ENCODE data around the gene HPD. TPM values are rescaled to one million over a fixed set of nuclear protein-coding genes. Genes with fewer than 3 reads are reported as not detected.
A peak's percentile ranks its signal among the peaks of the same experiment; 100 is the strongest.

The HPD gene
- total and polyA plus RNA-seq, 8 donors: 0.11 to 2.1 (median 0.30) TPM; not detected in 3

DNA sequence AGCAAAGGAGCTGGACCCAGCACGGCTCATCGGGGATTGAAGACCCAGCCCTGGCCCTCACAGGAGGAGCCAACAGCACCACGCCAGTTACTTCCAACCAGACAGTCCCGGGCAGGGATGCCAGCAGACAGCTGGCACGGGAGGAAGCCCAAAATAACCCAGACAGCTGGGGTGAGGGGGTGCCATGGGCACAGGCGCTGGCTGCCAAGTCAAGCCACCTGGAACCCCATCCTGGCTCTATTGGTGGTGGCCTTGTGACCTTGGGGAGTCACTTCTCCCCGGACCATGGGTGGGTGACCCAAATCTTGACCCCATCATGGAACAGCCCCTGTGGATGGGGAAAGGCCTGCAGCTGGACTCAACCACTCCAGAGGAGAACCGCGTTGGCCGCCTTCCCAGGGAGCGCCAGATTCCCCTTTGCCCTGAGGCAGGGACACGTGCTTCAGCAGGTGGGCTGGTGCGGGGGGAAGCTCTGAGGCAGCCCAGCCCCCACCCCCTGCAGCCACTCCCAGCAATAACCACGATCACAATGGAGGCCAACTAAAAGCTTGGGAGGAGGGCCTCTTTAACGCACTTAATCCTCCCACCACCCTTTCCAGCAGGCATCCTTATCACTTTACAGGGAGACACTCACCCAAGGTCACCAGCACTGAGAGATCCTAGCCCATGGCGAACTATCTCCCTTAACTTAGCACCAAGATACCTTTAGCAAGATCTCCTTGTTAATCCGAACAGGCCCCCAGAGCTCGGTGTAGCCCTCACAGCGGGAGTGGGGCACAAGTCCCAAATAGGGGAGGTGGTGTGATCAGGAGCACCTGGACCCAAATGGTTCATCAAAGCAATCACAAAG is 60.5 kb downstream of the HPD start:
- peak overlapping the region in 1 of 2 donors; percentile 86 for H3K4me3 ChIP-seq
- DNase-seq: peak in 2 of 4 donors; percentile 76 to 83
- peaks cover 0 to 28% of the 10 kb centered on the region in 2 donors for H3K36me3 ChIP-seq
- intact Hi-C loops (cut with DNase I): loop anchor here in 1 of 2 donors (10.0 kb wide), 1 partner anchor 87 kb away; the partner anchor contains the start of gene PSMD9
- peak overlapping the region; percentile 100 for H3K27ac ChIP-seq
- peaks cover 45 to 69% of the 10 kb centered on the region in 2 donors for H3K4me1 ChIP-seq
- H3K9me3 ChIP-seq: no peaks in the 10 kb centered on the region
- H3K27me3 ChIP-seq: no peaks in the 10 kb centered on the region
- ATAC-seq: no peak
- TF ChIP-seq, protein P1, sequence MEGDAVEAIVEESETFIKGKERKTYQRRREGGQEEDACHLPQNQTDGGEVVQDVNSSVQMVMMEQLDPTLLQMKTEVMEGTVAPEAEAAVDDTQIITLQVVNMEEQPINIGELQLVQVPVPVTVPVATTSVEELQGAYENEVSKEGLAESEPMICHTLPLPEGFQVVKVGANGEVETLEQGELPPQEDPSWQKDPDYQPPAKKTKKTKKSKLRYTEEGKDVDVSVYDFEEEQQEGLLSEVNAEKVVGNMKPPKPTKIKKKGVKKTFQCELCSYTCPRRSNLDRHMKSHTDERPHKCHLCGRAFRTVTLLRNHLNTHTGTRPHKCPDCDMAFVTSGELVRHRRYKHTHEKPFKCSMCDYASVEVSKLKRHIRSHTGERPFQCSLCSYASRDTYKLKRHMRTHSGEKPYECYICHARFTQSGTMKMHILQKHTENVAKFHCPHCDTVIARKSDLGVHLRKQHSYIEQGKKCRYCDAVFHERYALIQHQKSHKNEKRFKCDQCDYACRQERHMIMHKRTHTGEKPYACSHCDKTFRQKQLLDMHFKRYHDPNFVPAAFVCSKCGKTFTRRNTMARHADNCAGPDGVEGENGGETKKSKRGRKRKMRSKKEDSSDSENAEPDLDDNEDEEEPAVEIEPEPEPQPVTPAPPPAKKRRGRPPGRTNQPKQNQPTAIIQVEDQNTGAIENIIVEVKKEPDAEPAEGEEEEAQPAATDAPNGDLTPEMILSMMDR (IDR thresholded peaks at IDR 0.05): no peak

DNA sequence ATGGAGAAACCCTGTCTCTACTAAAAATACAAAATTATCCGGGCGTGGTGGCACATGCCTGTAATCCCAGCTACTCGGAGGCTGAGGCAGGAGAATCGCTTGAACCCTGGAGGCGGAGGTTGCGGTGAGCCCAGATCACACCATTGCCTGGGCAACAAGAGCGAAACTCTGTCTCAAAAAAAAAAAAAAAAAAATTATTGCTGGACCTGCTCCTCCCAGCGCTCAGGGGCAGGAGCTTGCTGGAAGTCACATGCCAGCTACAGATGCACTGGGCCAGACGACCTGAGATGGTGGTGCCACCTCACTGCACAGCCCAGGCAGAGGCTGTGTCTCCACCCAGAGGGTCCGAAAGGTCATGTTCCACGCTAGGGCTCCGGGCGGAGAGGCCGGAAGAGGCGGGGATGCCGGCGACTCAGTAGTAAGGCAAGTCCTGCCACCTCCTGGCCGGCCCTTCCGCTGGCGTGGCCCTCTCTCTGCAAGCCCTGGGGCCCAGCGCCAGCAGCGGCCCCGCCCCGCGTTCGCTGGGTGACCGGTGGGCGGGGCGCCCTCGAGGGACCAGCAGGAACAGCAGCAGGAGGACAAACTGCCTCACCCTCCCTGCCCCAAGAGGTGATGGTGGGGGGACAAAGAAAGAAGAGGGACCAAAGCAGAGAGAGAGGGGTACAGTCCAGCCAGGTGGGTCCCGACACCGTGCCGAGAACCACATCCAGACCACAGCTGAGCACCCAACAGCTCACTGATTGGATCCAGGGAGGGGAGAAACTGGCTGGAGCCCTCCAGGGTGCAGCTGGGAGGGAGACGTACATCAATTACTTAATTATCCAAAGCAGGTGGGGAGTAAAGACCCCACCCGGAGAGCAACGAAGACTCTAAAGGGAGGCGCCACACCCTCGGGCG is 61.6 kb downstream of the HPD start:
- ATAC-seq (peak; percentile 37), DNase-seq (peak; percentile 81 to 97 (median 92))
- peak overlapping the region in 1 of 2 donors; percentile 86 for H3K4me3 ChIP-seq
- no peaks in the 10 kb centered on the region for H3K9me3 ChIP-seq
- no peaks in the 10 kb centered on the region for H3K27me3 ChIP-seq
- peaks cover 0 to 28% of the 10 kb centered on the region in 2 donors for H3K36me3 ChIP-seq
- peak overlapping the region; percentile 62 to 100 for H3K27ac ChIP-seq
- intact Hi-C loops (cut with DNase I): loop anchor here in 1 of 2 donors (10.0 kb wide), 1 partner anchor 88 kb away; the partner anchor contains the start of gene PSMD9
- TF ChIP-seq, protein P1 (IDR thresholded peaks at IDR 0.05): peak; percentile 21 to 35
- peaks cover 45 to 75% of the 10 kb centered on the region in 2 donors for H3K4me1 ChIP-seq

DNA sequence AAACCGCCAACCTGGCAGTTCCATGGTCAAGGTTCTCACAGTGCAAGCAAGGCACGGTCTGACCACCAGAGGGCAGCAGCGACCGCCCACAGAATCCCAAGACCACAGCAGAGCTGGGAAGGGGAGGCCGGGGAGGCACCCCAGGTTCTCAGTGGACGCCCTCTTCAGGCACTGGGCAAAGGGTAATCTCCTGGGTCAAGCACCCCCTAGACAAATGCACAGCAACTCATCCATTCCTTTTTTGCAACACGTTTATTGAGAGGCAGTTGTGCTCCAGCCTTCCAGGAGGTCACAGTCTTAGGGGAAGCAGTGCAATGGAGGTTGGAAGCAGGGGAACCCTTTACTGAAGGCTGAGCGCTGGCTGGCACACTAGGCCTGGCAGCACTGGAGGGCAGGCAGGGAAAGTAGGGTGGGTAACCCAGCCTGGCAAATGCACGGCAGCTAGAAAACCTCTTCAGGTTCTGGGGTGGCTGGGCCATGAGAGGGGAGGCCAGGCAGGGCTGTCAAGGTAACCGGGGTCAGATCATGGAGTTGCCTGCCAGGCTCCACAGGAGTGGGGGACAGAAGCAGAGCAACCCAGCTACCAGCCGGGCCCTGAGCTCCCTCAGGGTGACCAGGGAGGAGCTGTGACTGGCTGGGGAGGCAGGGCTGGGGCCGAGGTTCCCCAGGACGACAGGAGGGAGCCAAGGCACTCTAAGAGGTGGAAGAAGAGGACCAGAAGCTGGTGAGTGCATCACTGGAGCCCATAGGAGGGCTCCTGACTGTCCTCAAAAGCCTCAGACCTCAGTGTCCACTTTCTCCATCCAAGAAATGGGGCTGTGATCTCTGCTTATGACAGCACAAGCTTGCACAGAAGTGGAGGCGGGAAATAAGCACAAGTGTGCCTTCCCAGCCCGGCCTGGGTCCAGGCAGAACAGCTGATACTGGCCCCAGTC is 63.4 kb downstream of the HPD start:
- no peaks in the 10 kb centered on the region for H3K9me3 ChIP-seq
- TF ChIP-seq, protein P1 (IDR thresholded peaks at IDR 0.05): peak; percentile 89 to 96
- ATAC-seq: peak; percentile 51
- peaks cover 0 to 28% of the 10 kb centered on the region in 2 donors for H3K36me3 ChIP-seq
- intact Hi-C loops (cut with DNase I): loop anchor here in 1 of 2 donors (10.0 kb wide), 1 partner anchor 90 kb away; the partner anchor contains the start of gene PSMD9
- peaks cover 45 to 90% of the 10 kb centered on the region in 2 donors for H3K4me1 ChIP-seq
- peak overlapping the region in 1 of 2 donors; percentile 69 for H3K4me3 ChIP-seq
- peak; percentile 86 to 96 (median 90) for DNase-seq
- no peaks in the 10 kb centered on the region for H3K27me3 ChIP-seq
- H3K27ac ChIP-seq: peak overlapping the region; percentile 82 to 100

DNA sequence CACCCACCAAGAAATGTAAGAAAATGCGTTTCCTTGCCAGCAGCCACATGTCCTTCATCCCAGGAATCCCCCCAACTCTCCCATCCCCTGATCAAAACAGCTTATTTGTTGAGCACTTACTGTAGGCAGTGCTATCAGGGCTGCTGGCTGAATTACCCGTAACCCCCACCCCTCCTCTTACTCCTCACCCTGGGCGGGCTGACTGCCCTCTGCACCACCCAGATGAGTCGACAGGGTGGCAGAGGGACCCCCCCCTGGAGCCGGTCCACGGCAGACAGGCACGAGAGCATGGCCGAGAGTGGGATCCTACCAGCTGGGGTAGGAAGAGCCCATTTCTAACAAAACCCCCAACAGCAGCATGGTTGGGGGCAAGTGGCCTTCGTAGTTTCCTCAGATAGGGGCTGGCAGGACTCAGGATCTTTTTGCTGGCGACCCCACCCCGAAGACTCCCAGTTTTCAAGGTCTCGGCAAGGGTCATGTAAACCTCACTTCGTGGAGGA is 64.1 kb downstream of the HPD start:
- TF ChIP-seq, protein P1 (IDR thresholded peaks at IDR 0.05): no peak
- peak overlapping the region in 1 of 2 donors; percentile 69 for H3K4me3 ChIP-seq
- H3K27me3 ChIP-seq: no peaks in the 10 kb centered on the region
- peak in 2 of 4 donors; percentile 64 to 81 for DNase-seq
- peaks cover 0 to 28% of the 10 kb centered on the region in 2 donors for H3K36me3 ChIP-seq
- no peaks in the 10 kb centered on the region for H3K9me3 ChIP-seq
- peak overlapping the region; percentile 82 to 100 for H3K27ac ChIP-seq
- H3K4me1 ChIP-seq: peaks cover 45 to 98% of the 10 kb centered on the region in 2 donors
- intact Hi-C loops (cut with DNase I): loop anchor here in 1 of 2 donors (10.0 kb wide), 1 partner anchor 90 kb away; the partner anchor contains the start of gene PSMD9
- peak; percentile 4 for ATAC-seq
